ELR (cell line): ENCODE results near the gene MRPL20.
"Not testable (repeated sequence)": the region's sequence is repeated elsewhere in the genome, so short reads cannot be mapped to it uniquely, and the experiment has no call there.

ENCODE experiments used
- DNase-seq: peaks from one replicate; pipeline ENCODE4 v3.0.0-alpha.2; 2015; ENCODE audit warnings: low read depth

MRPL20 gene

DNA sequence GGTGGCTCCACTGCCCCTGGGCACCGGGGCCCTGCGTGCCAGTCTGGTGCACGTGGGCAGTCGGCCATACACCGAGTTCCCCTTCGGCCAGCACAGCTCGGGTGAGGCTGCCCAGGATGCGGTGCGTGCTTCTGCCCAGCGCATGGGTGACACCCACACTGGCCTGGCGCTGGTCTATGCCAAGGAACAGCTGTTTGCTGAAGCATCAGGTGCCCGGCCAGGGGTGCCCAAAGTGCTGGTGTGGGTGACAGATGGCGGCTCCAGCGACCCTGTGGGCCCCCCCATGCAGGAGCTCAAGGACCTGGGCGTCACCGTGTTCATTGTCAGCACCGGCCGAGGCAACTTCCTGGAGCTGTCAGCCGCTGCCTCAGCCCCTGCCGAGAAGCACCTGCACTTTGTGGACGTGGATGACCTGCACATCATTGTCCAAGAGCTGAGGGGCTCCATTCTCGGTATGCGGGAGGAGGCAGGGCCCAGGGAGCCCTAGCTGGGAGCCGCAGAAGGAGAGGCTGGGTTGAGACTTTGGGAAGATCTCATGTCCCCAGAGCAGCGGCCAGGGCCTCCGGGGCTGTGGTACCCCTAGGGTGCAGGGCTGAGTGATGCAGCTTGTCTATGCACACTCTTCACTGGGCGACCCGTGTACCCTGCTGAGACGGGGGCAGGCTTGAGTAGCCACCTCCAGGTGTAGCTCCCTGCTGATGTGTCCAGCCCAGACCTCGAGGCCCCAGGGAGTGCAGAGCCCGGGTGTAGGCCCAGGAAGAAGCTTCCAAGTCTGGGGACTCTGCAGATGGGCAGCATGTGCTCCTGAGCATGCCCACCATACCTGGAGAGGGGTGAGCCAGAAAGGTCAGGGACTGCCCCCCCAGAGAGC lies 30.2 kb upstream of the MRPL20 start:
- DNase-seq: no peak

DNA sequence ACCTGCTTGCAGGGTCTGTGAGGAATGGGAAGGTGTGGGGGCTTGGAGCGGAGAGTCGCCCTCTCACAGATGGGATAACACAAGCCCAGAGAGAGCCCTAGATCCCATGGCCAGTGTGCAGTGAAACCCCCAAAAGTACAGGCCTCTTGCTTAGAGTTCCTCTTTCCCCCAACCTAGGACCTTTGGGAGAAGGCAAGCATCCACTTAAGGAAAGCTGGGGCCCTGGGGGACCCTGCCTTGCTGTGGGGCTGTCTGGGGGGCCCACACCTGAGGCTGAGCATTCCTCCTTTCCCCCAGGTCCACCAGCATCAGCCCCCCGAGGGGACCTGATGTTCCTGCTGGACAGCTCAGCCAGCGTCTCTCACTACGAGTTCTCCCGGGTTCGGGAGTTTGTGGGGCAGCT lies 29.5 kb upstream of the MRPL20 start:
- DNase-seq: no peak

DNA sequence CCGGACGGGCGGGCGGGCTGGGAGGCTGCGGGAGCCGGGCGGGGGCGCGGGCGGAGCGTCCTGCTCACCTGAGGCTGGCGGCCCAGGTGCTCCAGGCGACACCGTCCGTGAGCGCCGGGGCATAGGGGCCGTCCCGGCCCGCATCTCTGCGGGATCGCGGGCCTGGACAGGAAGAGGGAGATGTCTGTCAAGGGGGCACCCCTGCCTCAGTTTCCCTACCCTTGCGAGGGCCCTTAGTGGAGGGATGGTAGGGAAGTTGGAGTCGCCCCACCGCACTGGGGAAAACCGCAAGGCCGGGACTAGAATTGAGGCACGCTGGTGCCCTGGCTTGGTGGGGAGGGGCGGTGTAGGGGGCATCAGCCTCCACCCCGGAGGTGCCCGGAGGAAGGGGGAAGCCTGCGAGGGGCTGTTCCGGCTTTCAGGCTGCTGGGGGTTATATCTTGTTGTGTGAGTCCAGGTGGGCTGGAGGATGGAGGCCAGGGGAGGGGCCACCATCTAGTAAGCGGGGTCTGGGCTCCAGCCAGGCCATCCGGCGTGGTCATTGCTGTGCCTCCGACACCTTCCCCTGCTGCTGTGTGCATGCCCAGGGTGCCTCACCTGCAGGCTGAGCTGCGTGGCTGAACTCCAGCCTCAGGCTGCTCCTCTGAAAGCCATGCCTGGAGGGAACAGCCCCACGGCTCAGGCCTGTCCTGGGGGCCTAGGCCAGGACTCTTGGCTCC lies 29.0 kb upstream of the MRPL20 start:
- DNase-seq: no peak

DNA sequence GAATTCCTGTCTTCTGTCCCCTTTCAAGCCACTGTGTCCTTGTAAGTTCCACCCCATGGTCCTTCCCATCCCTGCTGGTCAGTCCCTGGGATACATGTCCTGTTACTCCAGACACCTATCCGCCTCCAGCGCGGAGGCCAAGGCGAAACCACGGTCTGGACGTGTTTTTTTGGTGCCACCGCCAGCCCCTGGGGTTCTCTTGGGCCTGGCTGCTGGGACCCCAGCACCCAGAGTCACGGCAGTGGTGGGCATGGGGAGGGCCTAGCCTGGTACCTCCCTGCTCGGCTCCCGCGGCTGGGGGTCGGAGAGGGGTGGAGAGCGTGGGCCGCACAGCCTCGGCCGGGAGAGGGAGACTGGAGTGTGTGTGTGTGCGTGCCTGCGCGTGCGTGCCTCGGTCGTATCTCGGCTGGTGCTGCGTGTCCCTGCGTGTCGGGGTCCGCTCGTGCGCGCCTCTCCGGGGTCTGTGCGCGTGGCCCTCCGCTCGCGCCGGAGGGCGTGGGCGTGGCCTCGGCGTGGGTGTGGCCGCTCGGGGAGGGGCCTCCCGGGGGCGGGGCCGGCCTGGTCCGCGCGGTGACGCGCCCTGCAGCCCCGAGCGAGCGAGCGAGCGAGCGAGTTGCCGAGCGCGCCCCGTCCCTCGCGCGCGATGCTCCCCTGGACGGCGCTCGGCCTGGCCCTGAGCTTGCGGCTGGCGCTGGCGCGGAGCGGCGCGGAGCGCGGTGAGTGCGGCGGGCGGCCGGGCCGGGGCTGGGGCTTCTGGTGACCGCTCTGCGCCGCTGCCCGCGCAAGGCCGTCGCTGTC lies 28.2 kb upstream of the MRPL20 start, which contains the start of gene VWA1:
VWA1 (plus strand) TSS at position 585 of the 798 bp plus-strand sequence; CDS start at position 644, 59 bp downstream.
- DNase-seq: peak; percentile 60

DNA sequence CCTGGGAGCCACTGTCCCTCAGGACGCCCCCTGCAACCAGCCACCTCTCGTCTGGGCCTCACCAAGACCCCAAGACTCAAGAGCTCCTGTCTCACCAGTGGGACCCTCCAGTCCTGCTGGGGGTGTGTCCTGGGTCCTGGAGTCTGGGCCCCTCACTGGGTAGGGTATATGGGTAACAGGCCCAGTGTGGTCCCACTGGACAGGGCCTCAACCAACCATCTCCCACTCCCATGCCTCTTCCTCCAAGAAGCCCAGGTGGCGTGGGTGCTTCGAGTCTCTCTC lies 27.7 kb upstream of the MRPL20 start:
- DNase-seq: no peak

DNA sequence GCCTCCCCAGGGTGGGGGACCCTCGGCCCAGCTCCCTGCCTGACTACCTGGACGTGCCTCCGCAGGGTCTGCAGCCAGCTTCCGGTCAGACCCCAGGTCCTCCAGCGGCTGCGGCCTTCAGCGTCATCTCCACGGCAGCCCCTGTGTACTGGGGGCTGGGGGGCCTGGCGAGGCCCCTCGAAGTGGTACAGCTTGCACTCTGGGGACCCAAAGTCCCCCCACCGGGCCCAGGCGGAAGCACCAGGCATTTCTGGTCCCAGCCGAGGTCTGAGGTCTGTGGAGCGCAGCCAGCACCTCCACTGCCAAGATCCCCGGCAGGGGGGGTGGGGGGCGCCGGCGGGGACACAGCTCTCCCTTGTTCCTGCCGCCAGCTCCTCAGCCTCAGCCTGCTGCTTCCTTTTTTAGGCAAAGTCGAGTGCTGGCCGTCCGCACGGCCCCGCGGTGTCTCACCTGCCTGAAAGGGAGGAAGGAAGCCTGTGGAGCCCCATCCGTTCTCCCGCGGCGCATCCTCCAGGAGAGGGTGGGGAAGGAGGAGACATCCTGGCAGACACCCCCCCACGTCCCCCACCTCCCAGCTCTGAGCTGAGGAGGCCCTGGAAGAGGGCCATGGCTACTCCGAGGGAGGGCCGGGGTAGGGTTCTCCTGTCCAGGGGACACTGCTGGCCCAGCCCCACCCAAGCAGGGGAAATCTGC lies 27.2 kb upstream of the MRPL20 start:
- DNase-seq: no peak

DNA sequence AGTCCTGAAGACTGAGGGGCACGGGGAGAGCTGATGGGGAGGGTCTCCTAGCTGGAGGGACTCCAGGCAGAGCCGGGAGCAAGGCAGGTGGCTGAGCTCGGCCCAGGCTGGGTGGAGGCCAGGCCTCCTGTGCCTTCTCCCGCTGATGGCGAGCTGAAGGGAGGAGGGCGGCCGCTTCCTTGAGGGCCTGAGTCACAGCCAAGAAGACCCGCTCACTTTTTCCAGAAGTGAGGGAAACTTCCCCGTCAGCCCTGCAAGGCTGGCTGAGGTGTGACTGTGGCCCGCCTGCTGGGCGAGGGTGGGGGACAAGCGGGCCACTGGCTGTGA lies 26.7 kb upstream of the MRPL20 start:
- DNase-seq: peak; percentile 33

DNA sequence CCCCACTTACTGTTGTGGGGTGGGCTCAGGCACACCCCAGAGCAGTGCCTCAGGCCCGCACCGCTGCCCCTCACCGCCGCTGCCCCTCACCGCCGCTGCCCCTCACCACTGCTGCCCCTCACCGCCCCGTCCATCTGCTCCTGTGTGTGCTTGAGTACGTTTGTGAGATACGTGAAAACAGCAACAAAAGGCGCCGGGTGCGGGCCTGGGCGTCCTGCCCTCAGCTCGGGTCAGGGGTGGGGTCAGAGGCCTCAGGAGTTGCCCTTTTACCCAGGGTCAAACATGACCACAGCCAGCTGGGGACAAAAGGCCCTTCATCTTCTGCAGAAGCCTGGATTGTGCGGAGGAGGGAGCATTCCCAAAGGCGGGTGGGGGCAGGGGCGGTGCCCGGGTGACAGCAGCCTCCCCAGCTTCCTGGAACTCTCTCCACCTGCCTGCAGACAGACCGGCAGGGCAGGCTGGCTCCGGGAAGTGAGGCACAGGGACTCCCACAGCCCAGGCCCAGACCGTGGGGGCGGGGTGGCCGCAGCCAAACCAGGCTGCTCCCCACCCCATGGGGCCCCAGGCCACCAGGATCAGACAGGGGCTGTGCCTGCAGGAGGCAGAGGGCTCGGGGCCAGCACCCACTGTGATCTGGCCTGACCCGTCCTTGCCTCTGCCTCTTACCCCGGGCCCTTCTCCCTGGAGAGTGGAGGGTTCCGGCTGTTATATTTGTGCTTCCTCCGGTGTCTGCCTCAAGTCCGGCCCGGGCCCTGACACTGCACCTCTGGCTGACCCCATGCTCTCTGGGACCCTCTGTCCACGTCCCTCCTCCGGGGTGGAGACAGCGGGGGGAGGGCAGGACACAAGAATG lies 26.1 kb upstream of the MRPL20 start:
- no peak for DNase-seq

DNA sequence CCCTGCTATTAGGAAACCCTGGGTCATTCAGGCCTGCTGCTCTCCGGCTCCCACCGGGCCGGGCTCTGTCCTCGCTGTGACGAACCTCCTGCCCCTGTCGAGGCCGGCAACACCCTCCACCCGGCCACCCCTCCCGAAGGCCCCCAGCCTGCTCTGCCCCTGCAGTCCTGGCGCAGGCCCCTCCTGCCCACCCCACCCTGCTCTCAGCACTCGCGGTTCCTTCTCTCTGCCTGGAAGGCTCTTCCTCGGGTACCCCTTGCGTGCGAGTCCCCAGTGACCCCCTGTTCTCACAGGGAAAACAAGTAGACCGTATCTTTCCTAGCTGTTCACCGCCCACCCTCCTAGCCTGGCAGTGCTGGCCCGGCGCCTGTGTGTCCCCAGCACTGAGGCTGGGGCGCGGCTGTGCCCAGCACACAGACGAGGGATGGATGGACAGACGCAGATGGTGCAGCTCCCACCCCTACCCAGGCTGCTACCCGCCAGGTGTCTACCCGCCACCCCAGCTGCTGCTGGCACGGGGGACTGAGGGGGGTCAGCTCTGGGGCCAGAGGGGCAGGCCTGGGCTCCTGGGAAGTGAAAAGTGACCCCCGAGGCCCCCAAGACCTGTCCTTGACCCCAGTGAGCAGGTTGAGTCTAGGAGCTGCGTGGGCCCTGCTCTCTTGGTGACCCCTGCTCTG lies 25.3 kb upstream of the MRPL20 start:
- no peak for DNase-seq

DNA sequence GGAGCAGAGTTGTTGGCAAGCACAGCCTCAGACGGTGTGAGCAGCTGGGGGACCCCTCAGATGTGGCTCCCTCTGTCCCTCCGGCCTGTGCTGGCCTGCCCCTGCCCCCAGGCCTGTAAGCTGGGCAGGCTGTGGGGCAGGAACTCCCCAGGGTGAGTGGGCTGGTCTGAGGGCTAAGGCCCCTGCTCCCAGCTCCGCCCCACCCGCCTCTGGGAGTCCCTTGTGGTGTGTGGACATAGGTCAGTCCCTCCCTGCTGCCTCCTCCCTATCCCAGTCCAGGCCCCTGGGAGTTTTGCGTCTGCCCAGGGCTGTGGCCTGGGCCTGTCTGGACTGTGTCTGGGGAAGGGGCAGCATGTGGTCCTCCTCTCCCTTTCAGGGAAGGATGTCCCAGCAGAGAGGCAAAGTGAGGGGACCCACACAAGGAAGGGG lies 24.8 kb upstream of the MRPL20 start:
- DNase-seq: no peak

DNA sequence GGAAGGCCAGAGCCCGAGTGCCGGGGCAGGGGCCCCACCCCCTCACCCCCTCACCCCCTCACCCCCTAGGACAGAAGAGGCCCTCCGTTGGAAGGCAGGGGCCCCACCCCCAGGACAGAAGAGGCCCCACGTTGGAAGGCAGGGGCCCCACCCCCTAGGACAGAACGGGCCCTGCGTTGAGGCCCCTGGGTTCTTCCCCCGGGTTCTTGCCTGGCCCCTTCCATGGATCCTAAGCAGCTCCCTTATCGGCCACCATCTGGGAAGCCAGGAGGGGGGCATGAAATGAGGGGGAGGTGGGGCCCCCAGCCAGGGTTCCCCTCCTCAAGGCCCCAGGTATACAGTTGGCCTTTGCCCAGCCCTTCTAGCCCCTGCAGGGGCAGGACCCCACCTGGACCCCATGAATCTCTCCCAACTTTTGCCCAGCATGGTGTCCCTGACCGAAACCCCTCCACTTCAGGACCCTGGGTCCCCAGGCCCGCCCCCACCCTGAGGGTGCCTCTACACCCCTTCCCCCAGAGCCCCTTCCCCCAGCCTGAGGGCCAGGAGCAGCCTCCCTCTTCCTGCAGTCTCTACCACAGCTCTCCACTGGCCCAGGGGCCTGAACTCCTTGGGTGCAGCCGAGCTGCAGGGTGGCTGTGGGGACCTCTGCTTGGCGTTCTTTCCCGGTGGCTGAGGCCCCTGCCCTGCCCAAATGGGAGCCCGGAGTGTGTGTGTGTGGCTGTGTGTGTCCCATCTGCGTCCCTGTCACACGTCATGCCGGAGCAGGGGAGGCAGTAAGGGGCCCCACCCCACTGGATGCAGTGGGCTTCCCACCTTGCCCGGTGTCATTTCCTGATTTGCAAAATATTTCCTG lies 24.1 kb upstream of the MRPL20 start:
- DNase-seq: no peak

DNA sequence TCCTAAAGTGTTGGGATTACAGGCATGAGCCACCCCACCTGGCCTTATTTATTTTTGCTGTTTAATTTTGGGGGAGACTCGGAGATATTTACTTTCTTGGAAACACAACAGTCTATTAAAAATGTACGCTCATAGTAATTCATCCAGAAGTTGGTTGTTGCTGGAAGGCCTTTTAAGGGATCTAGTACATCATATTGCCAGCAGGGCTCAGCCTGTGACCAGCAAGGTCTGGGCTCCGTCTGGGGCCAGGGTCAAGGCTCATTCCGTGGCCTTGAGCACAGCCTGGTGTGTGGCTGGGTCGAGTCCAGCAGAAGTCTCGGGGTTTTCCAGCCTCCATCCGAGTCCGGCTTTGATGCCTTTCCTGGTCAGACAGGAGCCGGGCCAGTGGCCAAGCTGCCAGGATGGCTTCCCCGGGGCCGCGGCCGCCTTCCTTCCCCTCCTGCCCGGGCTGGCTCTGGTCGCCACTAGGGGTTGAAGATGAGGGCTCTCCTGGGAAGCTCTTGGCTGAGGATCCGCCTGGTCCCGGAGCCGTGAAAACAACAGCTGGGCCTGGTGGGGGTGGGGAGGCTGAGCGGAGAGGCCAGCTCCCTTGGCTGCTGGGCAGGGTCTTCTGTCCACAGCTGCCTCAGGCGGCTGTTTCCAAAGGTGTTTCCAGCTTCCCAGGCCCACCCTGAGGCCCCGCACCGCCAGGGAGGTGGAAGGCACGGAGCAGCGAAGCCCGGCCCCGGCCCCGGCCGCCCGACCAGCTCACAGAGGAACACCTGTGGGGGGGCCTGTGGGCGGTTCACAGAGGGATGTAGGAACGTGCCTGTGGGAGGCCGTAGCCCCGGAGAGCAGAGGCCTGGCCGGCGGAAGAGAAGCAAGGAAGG lies 23.3 kb upstream of the MRPL20 start:
- DNase-seq: no peak

DNA sequence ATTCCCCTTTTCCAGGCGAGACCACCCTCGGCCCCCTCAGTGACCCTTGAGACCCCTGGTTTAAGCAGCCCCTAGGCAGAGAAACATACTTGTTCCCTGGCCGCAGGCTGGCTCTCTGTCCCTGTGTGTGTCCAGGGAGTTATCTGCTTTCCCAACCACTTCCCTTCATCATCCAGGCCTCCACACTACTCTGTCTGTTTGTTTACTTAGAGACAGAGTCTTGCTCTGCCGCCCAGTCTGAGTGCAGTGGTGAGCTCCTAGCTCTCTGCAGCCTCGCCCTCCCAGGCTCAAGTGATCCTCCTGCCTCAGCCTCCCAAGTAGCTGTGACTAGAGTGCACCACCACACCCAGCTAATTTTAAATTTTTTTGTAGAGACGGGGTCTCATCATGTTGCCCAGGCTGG lies 22.6 kb upstream of the MRPL20 start:
- DNase-seq: no peak

DNA sequence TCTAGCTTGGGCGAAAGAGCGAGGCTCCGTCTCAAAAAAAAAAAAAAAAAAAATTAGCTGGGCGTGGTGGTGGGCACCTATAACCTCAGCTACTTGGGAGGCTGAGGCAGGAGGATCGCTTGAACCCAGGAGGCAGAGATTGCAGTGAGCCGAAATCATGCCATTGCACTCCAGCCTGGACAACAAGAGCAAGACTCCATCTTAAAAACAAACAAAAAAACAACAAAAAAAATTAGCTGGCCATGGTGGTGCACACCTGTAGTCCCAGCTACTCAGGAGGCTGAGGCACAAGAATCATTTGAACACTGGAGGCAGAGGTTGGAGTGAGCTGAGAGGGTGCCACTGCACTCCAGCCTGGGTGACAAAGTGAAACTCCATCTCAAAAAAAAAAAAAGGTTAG lies 21.9 kb upstream of the MRPL20 start:
- not testable (repeated sequence) for DNase-seq

DNA sequence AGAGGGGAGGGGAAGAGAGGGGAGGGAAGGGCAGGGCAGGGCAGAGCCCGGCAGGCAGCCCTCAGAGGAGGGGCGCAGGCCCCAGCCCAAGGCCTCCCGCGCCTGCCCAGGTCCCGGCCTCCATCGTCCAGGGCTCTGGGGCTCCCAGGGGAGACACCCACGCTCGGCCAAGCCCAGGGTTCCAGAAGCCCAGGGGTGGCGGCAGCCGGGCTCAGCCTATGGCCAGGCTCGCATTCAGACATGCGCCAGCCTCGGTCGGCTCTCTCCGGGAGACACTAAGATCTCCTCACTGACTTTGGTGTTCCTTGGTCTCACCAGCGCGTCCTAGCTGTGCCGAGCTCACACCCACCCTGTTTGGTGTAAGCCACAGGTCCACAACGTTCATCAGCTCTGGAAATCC lies 21.1 kb upstream of the MRPL20 start:
- DNase-seq: no peak

DNA sequence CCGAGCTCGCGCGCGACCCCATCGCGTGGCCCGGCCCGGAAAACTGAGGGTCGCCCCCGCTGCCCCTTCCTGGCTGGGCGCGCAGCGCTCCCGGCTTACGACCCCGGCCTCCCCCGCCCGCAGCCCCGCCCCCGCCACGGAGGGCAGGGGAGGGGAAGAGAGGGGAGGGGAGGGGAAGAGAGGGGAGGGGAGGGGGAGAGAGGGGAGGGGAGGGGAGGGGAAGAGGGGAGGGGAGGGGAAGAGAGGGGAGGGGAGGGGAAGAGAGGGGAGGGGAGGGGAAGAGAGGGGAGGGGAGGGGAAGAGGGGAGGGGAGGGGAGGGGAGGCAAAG lies 20.7 kb upstream of the MRPL20 start:
- no peak for DNase-seq

DNA sequence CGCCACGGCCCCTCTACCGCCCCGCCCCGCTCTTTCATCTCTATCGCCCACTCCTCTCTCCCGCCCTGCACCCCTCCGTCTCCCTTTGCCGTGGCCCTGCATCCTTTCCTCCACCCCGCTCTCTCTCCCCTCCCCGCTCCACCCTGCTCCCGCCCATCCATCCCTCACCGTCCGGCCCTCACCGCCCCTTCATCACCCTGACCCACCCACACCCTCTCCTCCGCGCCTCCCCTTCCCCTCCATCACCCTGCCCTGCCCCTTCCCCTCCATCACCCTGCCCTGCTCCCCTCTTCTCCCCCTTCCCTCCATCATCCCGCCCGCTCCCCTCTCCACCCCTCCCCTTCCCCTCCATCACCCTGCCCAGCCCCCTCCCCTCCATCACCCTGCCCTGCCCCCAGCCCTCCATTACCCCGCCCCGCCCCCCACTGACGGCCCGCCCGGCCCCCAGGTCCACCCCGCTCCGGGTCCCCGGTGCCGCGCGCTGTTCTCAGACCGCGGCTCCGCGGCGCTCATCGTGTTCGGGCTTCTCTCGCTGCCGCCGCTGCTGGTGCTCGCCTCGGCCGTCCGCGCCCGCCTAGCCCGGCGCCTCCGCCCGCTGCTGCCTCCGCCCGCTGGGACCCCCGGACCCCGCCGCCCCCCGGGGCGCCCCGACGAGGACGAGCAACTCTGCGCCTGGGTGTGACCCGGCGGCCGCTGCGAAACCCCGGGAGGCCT lies 20.2 kb upstream of the MRPL20 start:
- DNase-seq: no peak

DNA sequence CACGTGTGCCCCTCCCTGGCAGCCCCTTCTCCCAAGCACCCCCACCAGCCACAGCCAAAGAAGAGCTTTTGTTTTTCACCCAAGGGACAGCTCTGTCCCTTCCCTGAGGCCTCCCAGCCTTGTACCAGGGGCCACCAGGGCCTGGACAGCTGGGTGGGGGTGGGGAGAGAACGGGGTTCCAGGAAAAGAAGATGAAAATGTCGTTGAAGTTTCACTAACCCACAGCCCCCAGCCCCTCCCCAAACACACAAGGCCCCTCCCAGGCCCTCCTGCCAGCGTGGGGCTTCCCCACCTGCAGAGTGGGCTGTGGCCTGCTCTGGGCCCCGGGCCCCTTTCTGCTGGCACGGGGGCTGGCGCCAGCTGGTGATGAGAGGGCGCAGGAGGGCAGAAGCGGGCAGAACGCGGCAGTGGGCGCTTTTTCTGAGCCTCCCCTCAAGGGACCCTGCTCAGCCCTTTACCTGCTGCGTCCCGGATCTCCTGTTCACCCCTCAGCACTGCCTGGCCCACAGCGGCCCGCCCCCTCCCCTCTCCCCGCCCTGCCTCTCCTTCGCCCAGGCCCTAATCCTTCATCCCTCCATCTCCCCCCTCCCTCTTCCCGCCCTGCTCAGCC lies 19.5 kb upstream of the MRPL20 start:
- no peak for DNase-seq
